OCI-LY1 (cell line): Measurements from ENCODE around the gene SEC61B.

Source experiments
- EZH2 ChIP-seq: fragments of 200-600 bp; sonication (generic), shearing (Covaris generic); IDR thresholded peaks from 2 replicates; pipeline ENCODE4 v1.8.0; 2017; ENCODE audit warnings: borderline replicate concordance, mixed run types, mild to moderate bottlenecking, antibody characterized with exemption, low read length, moderate library complexity, mixed read lengths
- TF ChIP-seq, protein P1 (sequence below): fragments of 200-600 bp; sonication (generic), shearing (Covaris generic); IDR thresholded peaks from 2 replicates; pipeline ENCODE4 v1.5.1; 2017; ENCODE audit warnings: mild to moderate bottlenecking, antibody characterized with exemption, low read length, moderate library complexity, mixed read lengths

DNA sequence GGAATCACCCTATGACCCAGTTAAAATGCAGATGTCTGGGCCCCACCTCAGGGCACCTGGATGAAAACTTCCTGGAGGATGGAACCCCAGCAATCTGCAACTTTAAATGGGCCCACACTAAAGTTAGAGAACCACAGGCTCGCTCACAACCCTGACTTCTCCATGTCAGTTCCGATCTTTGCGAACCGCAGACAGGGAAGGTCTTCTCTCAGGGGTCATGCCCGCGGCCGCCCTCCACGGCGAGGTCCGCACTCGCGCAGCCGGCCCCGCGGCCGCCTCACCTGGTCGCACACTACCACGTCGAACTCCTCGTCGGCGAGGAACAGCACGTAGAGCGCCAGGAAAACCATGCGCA, 839 bp upstream of the SEC61B start:
- TF ChIP-seq, protein P1, sequence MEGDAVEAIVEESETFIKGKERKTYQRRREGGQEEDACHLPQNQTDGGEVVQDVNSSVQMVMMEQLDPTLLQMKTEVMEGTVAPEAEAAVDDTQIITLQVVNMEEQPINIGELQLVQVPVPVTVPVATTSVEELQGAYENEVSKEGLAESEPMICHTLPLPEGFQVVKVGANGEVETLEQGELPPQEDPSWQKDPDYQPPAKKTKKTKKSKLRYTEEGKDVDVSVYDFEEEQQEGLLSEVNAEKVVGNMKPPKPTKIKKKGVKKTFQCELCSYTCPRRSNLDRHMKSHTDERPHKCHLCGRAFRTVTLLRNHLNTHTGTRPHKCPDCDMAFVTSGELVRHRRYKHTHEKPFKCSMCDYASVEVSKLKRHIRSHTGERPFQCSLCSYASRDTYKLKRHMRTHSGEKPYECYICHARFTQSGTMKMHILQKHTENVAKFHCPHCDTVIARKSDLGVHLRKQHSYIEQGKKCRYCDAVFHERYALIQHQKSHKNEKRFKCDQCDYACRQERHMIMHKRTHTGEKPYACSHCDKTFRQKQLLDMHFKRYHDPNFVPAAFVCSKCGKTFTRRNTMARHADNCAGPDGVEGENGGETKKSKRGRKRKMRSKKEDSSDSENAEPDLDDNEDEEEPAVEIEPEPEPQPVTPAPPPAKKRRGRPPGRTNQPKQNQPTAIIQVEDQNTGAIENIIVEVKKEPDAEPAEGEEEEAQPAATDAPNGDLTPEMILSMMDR = no peak
- no peak for TF ChIP-seq EZH2
